LHCN-M2 (cell line): Measurements from ENCODE around the gene ANO2. TPM values are rescaled to one million over a fixed set of nuclear protein-coding genes. Genes with fewer than 3 reads are reported as not detected.
"Not testable (repeated sequence)": the region's sequence is repeated elsewhere in the genome, so short reads cannot be mapped to it uniquely, and the experiment has no call there.

ENCODE experiments used
- DNase-seq: peaks from one replicate; pipeline ENCODE4 v3.0.0-alpha.2; 2012; ENCODE audit warnings: low read depth
- total RNA-seq: library from RNA; depleted of rRNA; stranded (reverse); fragments of >200 nt; gene quantifications from 2 replicates; pipeline ENCODE4 v1.2.3, GENCODE V29; 2014

Gene ANO2
- total RNA-seq, 1 experiment from 2014 or later: under 0.01 TPM

- DNase-seq: no peak
Measured at GRCh38 chr12:5556946-5557673, 387.9 kb downstream of the ANO2 start.

DNA sequence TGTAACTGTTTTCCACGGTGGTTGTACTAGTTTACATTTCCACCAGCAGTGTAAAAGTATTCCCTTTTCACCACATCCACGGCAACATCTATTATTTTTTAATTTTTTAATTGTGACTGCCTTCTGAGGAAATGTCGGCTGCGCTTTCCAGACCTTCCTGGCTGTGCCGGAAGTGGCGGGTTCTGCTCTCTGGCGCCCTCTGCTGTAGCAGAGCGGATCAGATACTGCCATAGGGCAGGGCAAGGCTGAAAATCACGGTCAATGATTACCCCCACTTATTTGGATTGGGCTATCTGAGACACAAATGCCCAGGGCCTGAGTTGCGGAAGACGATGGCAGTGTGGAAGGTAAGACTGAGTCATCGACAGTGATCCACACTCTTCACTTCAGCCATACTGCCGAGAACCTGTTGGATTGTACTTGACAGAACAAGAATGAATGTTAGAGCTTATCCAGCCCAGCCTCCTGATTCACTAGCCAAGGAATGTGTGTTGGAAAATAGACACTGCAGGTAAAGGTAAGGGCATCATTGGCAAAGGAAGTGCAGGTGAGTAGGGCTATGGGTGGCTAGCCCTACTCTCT, 388.9 kb downstream of the ANO2 start:
- DNase-seq: no peak

DNA sequence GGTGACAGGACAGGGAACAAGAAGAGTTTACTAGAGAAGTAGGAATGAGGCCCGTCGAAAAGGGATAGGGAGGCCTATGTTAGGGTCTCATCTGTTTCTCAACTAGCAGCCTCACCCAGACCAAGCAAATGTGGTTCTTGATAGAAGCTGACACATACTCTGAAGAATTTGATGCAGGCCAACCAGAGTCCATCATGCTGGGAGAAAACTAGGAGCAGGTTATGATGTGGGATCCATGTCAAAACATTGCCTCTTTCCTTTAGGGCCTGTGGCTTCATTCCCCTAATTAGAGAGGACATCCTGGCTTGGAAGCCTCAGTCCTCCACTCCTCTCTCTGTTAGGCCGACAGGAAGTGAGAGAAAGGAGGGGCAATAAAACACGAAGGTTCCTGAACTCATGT, 390.3 kb downstream of the ANO2 start:
- DNase-seq: no peak

DNA sequence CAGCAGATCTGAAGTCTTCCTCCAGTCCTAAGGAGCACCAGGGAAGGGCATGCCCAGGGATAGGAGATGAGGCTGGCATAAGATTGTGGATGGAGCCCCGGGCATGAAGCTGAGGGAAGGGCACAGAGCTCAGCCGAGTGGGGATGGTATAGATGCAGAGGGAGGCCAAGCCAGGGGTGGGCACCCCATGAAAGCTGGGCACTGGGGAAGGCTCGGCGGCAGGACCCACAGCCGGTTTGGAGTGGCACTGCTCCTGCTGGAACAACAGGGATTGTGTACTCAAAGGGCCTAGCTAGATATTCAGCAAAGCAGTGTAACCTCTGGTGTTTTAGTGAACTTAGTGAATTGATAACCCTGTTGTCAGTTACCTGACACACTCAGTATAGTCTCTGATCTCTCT, 396.0 kb downstream of the ANO2 start:
- no peak for DNase-seq

- no peak for DNase-seq
Measured at GRCh38 chr12:5548152-5548943, 396.7 kb downstream of the ANO2 start.

GRCh38 chr12:5546616-5547015, 398.4 kb downstream of the ANO2 start:
- no peak for DNase-seq

DNA sequence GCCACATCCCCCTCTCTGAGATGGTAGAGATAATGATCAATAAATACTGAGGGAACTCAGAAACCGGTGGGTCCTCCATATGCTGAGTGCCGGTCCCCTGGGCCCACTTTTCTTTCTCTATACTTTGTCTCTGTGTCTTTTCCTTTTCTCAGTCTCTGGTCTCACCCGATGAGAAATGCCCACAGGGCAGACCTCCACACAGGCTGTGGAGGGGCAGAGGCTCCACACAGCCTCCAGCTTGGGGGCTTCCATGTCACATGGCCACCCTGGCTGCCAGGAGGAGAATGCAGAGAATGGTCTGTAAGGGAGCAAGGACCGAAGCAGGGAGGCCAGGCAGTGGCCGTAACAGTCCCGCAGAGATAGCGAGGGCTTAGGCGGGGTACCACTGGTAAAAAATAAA, 407.3 kb downstream of the ANO2 start:
- no peak for DNase-seq

DNA sequence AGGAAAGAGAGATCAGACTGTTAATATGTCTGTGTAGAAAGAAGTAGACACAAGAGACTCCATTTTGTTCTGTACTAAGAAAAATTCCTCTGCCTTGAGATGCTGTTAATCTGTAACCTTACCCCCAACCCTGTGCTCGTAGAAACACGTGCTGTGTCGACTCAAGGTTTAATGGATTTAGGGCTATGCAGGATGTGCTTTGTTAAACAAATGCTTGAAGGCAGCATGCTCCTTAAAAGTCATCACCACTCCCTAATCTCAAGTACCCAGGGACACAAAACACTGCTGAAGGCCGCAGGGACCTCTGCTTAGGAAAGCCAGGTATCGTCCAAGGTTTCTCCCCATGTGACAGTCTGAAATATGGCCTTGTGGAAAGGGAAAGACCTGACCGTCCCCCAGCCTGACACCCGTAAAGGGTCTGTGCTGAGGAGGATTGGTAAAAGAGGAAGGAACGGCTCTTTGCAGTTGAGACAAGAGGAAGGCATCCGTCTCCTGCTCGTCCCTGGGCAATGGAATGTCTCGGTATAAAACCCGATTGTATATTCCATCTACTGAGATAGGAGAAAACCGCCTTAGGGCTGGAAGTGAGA, 407.9 kb downstream of the ANO2 start:
- not testable (repeated sequence) for DNase-seq

GRCh38 chr12:5535541-5535940, 409.5 kb downstream of the ANO2 start:
- no peak for DNase-seq

DNA sequence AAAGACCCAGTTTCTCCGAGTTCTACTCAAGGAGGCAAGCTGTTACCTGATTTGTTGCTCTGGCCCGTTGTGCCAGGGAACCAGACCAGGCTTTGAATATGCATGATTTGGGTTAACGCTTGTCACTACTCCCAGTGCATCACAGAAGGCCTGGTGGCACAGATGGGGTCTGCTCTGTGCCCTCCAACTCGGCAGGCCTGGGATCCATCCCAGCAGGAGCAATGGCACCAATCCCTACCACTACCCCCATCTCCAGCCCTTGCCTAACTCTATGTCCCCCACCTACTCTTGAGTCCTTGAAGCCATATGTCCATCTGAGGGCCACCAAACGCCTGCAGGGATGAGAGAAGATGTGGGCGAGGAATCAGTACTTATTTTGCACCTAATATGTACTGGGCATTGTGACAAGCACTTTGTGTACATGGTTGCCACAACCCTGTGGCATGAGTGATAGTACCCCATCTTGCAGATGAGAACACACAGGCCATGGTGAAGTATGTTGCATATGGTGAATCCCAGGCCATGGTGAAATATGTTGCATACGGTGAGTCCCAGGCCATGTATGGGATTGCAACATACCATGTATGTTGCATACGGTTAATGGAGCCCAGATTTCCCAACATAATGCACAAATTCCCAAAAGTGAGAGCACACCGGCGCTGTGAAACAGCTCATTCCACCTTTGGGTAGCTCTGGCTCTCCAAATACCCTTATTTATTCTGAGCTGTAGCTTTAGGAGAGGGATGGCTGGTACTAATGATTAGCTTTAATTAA, 410.4 kb downstream of the ANO2 start:
- DNase-seq: no peak

DNA sequence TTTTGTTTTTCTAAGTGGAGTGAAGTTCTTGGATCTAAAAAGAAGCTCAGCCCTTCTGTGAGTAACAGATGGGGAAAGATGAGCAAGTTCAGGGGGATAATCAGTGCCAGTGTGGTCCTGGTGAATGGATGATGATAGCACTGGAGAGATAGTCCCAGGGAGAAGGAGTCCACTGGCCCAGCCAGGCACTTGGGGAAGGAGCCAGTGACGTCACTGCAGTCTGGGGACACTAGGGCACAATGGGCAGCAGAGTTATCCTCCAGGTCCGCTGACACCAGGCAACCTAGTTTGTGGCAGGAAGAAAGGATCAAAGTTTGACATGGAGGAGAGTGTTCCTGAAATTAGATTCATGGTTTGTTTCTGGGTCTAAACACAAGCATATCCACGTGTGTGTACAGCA, 411.7 kb downstream of the ANO2 start:
- no peak for DNase-seq

- DNase-seq: no peak
Measured at GRCh38 chr12:5525783-5526367, 419.2 kb downstream of the ANO2 start.

GRCh38 chr12:5524769-5525436, 420.2 kb downstream of the ANO2 start:
- no peak for DNase-seq

- DNase-seq: no peak
Measured at GRCh38 chr12:5524116-5524768, 420.8 kb downstream of the ANO2 start.

- no peak for DNase-seq
Measured at GRCh38 chr12:5523396-5524115, 421.5 kb downstream of the ANO2 start.

DNA sequence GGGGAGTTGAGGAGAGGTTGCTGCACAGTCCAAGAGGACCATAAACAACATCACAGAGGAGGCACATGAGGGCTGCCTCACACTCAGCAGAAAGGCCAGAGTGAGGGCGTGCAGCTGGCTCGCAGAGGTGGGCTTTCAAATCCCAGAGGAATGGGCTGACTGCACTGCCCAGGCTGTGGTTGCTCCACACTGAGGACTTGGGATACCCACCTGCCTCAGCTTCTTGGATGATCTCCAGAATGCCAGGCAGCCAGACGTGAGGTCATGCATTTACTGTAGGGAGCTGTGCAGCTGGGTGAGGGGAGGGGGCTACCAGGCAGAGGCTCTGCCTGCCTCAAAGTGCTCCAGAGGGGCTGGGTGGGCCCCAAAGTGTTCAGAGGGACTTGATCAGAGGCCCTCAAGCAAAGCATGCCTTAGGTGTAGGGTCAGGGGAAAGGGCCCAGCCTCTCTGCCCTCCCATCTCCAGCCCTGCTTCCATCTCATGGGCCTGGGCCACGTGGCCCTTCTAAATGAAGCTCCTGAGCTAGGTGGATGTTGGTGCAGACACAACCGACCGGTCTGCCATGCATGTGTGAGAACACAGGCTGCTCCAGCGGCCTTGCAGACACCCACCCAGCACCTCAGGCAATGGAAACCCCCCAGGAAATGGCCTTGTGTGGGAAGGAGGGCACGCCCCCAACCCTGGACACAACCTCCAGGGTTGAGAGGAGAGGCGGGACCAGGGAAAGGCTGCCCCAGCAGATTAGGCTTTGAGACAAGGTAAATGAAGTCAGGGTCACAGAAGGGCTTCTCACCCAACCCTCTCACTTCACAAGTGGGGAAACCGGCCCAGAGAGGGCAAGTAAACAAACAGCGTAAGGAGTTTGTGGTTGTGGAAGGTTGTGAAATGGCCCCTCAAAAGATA, 422.4 kb downstream of the ANO2 start:
- no peak for DNase-seq

GRCh38 chr12:5521456-5522325, 423.4 kb downstream of the ANO2 start:
- no peak for DNase-seq
